HG03139 (cell line): ENCODE data around the gene PTH2.
"Not testable (repeated sequence)": the region's sequence is repeated elsewhere in the genome, so short reads cannot be mapped to it uniquely, and the experiment has no call there.

Source experiments
- ATAC-seq: cut with Tn5 transposase; IDR thresholded peaks from one replicate; pipeline ENCODE4 v1.9.1; 2021; ENCODE audit not compliant: unreplicated experiment

Gene PTH2

GRCh38 chr19:49423071-49423984, at the start of gene PTH2:
Gene PTH2, minus strand, starts transcription at chr19:49423441. Its CDS starts 102 bp downstream, at chr19:49423339.
- no peak for ATAC-seq

GRCh38 chr19:49472936-49473335, 49.7 kb upstream of the PTH2 start:
- ATAC-seq, result no peak

- no peak for ATAC-seq
Observed at GRCh38 chr19:49470615-49470978, 47.4 kb upstream of the PTH2 start.

GRCh38 chr19:49469828-49470614, 46.8 kb upstream of the PTH2 start:
- peak; percentile 38 for ATAC-seq

GRCh38 chr19:49468746-49469447, 45.7 kb upstream of the PTH2 start:
- peak; percentile 59 for ATAC-seq

- ATAC-seq, result no peak
Observed at GRCh38 chr19:49468199-49468598, 45.0 kb upstream of the PTH2 start.

GRCh38 chr19:49465371-49465770, 42.1 kb upstream of the PTH2 start:
- ATAC-seq, result no peak

- ATAC-seq, result no peak
Observed at GRCh38 chr19:49463960-49464740, 40.9 kb upstream of the PTH2 start.

GRCh38 chr19:49462492-49462891, 39.3 kb upstream of the PTH2 start:
- no peak for ATAC-seq

- ATAC-seq, result no peak
Observed at GRCh38 chr19:49461656-49462055, 38.4 kb upstream of the PTH2 start.

GRCh38 chr19:49461130-49461529, 37.9 kb upstream of the PTH2 start:
- not testable (repeated sequence) for ATAC-seq

- no peak for ATAC-seq
Observed at GRCh38 chr19:49459388-49459787, 36.1 kb upstream of the PTH2 start.

GRCh38 chr19:49458567-49458903, 35.3 kb upstream of the PTH2 start:
- ATAC-seq, result no peak

GRCh38 chr19:49456326-49456725, 33.1 kb upstream of the PTH2 start:
- ATAC-seq, result no peak

- ATAC-seq, result no peak
Observed at GRCh38 chr19:49455773-49456172, 32.5 kb upstream of the PTH2 start.

GRCh38 chr19:49453757-49454240, 30.6 kb upstream of the PTH2 start:
- no peak for ATAC-seq

GRCh38 chr19:49453013-49453756, 29.9 kb upstream of the PTH2 start, which contains the start of gene ALDH16A1:
Gene ALDH16A1, plus strand, starts transcription at chr19:49453225. Its CDS starts 107 bp downstream, at chr19:49453332.
- peak; percentile 81 for ATAC-seq

GRCh38 chr19:49451430-49452181, 28.4 kb upstream of the PTH2 start, which contains the start of gene PIH1D1:
Gene PIH1D1, minus strand, starts transcription at chr19:49451814. Its CDS starts 240 bp downstream, at chr19:49451574.
- ATAC-seq, result peak; percentile 53

- no peak for ATAC-seq
Observed at GRCh38 chr19:49450405-49450804, 27.2 kb upstream of the PTH2 start.
